ENCODE measurements around the gene ITPR1. TPM values are rescaled to one million over a fixed set of nuclear protein-coding genes. Genes with fewer than 3 reads are reported as not detected.

Gene ITPR1
- total RNA-seq, 1 experiment from 2014 or later = 48.5 TPM

GRCh38 chr3:4581920-4582611, 88.9 kb downstream of the ITPR1 start:
- Histone ChIP-seq H3K79me2 (ENCODE audit: low read length) (no peaks in the 10 kb centered on the region), H3K4me2 (ENCODE audit: low read length) (no peak overlapping the region), H4K20me1 (ENCODE audit: low read length) (no peaks in the 10 kb centered on the region), H3K9ac (ENCODE audit: low read length) (no peak overlapping the region), H2AFZ (ENCODE audit: low read length) (no peak overlapping the region), H3K9me3 (ENCODE audit: low read length) (no peaks in the 10 kb centered on the region), H3K9me2 (replicated peaks; ENCODE audit: low read length) (no peaks in the 10 kb centered on the region), H3K4me3 (ENCODE audit: low read length) (no peak overlapping the region), H3K27me3 (ENCODE audit: low read length) (no peaks in the 10 kb centered on the region), H3K36me3 (ENCODE audit: low read depth, low read length) (no peaks in the 10 kb centered on the region), H3K4me1 (ENCODE audit: insufficient read depth, low read length) (0 out of 2 replicates have a peak, but pooled peaks cover 4% of the 10 kb centered on the region), H3K27ac (ENCODE audit: low read length) (no peak overlapping the region), H3F3A (ENCODE audit: low read length, unreplicated experiment) (no peaks in the 10 kb centered on the region)
- DNase-seq (no peak), ATAC-seq (no peak)
- no TSS peak for BruUV-seq (replicated peaks)
- intact Hi-C loops (cut with micrococcal nuclease) = loop anchor here (5.0 kb wide), 2 partner anchors 50 to 170 kb away; no protein-coding TSS in a partner anchor
- CTCF ChIA-PET = no interaction called here
- POLR2A ChIA-PET (ENCODE audit: unreplicated experiment) = no interaction called here
- TF ChIP-seq EZH2phosphoT487 (IDR thresholded peaks at IDR 0.05; ENCODE audit: borderline replicate concordance, low read length) = no peak
- no peak for TF ChIP-seq EZH2 (IDR thresholded peaks at IDR 0.05; ENCODE audit: low read length, unreplicated experiment)
- TF ChIP-seq CTCF (conservative IDR thresholded peaks at IDR 0.05; ENCODE audit: low read depth, low read length) = no peak

GRCh38 chr3:4582624-4583023, 89.5 kb downstream of the ITPR1 start:
- no peak overlapping the region for H3K4me3 ChIP-seq (ENCODE audit: low read length)
- TF ChIP-seq EZH2phosphoT487 (IDR thresholded peaks at IDR 0.05; ENCODE audit: borderline replicate concordance, low read length) = no peak
- TF ChIP-seq EZH2 (IDR thresholded peaks at IDR 0.05; ENCODE audit: low read length, unreplicated experiment) = no peak
- TF ChIP-seq CTCF (conservative IDR thresholded peaks at IDR 0.05; ENCODE audit: low read depth, low read length) = no peak
- no peak overlapping the region for H3K9ac ChIP-seq (ENCODE audit: low read length)
- H3K27ac ChIP-seq (ENCODE audit: low read length) = no peak overlapping the region
- DNase-seq (no peak), ATAC-seq (no peak)
- POLR2A ChIA-PET (ENCODE audit: unreplicated experiment) = no interaction called here
- no peaks in the 10 kb centered on the region for H3F3A ChIP-seq (ENCODE audit: low read length, unreplicated experiment)
- H3K4me2 ChIP-seq (ENCODE audit: low read length) = no peak overlapping the region
- H4K20me1 ChIP-seq (ENCODE audit: low read length) = no peaks in the 10 kb centered on the region
- no peaks in the 10 kb centered on the region for H3K9me2 ChIP-seq (replicated peaks; ENCODE audit: low read length)
- no TSS peak for BruUV-seq (replicated peaks)
- no peaks in the 10 kb centered on the region for H3K27me3 ChIP-seq (ENCODE audit: low read length)
- H3K9me3 ChIP-seq (ENCODE audit: low read length) = no peaks in the 10 kb centered on the region
- no peak overlapping the region for H2AFZ ChIP-seq (ENCODE audit: low read length)
- CTCF ChIA-PET = no interaction called here
- no peaks in the 10 kb centered on the region for H3K36me3 ChIP-seq (ENCODE audit: low read depth, low read length)
- H3K79me2 ChIP-seq (ENCODE audit: low read length) = no peaks in the 10 kb centered on the region
- intact Hi-C loops (cut with micrococcal nuclease) = loop anchor here (5.0 kb wide), 2 partner anchors 50 to 170 kb away; no protein-coding TSS in a partner anchor
- H3K4me1 ChIP-seq (ENCODE audit: insufficient read depth, low read length) = peaks cover 6% of the 10 kb centered on the region

- ChIA-PET CTCF (no interaction called here), POLR2A (ENCODE audit: unreplicated experiment) (no interaction called here)
- Histone ChIP-seq H3K9ac (ENCODE audit: low read length) (no peak overlapping the region), H3K27ac (ENCODE audit: low read length) (no peak overlapping the region), H3K79me2 (ENCODE audit: low read length) (no peaks in the 10 kb centered on the region), H3K9me3 (ENCODE audit: low read length) (no peaks in the 10 kb centered on the region), H3F3A (ENCODE audit: low read length, unreplicated experiment) (no peaks in the 10 kb centered on the region), H3K4me3 (ENCODE audit: low read length) (no peak overlapping the region), H4K20me1 (ENCODE audit: low read length) (no peaks in the 10 kb centered on the region), H3K36me3 (ENCODE audit: low read depth, low read length) (no peaks in the 10 kb centered on the region), H3K4me1 (ENCODE audit: insufficient read depth, low read length) (peaks cover 14% of the 10 kb centered on the region), H3K4me2 (ENCODE audit: low read length) (no peak overlapping the region), H2AFZ (ENCODE audit: low read length) (no peak overlapping the region), H3K9me2 (replicated peaks; ENCODE audit: low read length) (no peaks in the 10 kb centered on the region), H3K27me3 (ENCODE audit: low read length) (no peaks in the 10 kb centered on the region)
- no TSS peak for BruUV-seq (replicated peaks)
- ATAC-seq = no peak
- DNase-seq = no peak
- intact Hi-C loops (cut with micrococcal nuclease) = loop anchor here (5.0 kb wide), 2 partner anchors 49 to 171 kb away; no protein-coding TSS in a partner anchor
- TF ChIP-seq EZH2 (IDR thresholded peaks at IDR 0.05; ENCODE audit: low read length, unreplicated experiment) (no peak), CTCF (conservative IDR thresholded peaks at IDR 0.05; ENCODE audit: low read depth, low read length) (no peak), EZH2phosphoT487 (IDR thresholded peaks at IDR 0.05; ENCODE audit: borderline replicate concordance, low read length) (no peak)
These were observed 90.3 kb downstream of the ITPR1 start for GRCh38 chr3:4583416-4583815.
